HG03520 (cell line): ENCODE data around the gene ADIG.
A peak's percentile ranks its signal among the peaks of the same experiment; 100 is the strongest.

ENCODE experiments used
- ATAC-seq: cut with Tn5 transposase; IDR thresholded peaks from one replicate; pipeline ENCODE4 v1.9.1; 2021; ENCODE audit warnings: mild to moderate bottlenecking, moderate library complexity; ENCODE audit not compliant: unreplicated experiment

ADIG gene

GRCh38 chr20:38629979-38630378 lies 49.0 kb downstream of the ADIG start:
- ATAC-seq: no peak

DNA sequence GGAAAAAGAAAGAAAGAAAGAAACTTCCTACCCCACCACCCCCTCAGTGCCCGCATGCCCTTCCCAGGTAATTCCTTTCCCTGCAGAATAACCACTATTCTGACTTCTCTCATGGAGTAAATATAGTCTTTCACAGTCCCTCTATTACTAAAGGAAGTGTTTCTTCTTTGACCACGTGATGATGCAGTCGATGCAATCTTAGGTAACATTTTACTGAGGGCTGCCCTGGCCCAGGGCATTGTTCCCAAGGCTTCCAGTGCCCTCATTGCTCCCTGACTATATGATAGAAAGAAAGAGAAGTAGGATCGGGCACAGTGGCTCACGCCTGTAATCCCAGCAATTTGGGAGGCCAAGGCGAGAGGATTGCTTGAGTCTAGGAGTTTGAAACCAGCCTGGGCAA lies 49.7 kb downstream of the ADIG start:
- ATAC-seq: no peak

DNA sequence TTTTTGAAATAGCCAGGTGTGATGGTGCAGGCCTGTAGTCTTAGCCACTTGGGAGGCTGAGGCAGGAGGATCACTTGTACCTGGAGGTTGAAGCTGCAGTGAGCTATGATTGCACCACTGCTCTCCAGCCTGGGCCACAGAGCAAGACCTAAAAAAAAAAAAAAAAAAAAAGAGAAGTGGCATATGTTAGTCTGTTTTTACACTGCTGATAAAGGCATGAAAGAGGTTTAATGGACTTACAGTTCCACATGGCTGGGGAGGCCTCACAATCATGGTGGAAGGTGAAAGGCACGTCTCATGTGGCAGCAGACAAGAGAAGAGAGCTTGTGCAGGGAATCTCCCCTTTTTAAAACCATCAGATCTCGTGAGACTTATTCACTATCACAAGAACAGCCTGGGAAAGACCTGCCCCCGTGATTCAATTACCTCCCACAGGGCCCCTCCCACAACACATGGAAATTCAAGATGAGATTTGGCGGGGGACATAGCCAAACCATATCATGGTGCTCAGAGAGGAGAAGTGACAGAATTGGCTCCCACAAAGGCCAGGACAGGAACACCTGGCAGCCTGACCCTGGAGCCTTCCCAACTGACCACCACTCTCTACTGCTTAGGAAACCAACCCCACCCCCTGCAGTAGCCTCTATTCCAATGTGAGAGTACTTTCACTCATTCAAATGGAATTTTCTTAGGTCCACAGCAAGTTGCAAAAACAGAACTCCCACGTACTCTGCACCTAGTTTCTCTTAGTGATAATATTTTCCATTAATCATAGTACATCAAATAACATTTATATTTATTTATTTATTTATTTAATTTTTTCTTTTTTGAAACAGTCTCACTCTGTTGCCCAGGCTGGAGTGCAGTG lies 50.4 kb downstream of the ADIG start:
- no peak for ATAC-seq

DNA sequence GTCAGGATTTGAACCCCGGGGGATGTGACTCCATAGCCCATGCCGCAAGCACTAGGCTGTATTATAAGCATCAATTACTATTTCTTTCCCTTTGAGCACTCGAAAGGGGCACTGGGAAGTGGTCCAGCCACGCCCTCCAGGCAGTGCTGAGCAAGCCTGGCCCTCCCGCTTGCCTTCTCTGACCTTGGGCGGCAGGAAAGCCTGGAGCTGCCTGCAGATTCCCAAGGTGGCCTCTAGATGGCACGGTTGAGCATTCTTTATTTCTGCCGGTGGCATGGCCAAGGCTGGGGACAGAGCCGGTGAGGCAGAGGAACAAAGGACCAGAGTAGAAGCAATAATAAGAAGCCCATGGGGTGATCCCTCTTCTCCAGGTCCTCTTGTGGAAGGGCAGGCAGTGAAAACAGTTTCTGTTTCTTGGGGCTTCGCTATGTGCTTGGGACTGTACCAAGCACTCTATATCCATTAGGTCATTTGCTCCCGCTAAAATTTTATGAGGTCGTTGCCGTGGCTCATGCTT lies 52.6 kb downstream of the ADIG start:
- peak; percentile 43 for ATAC-seq

GRCh38 chr20:38635721-38636288 lies 54.8 kb downstream of the ADIG start:
- no peak for ATAC-seq
